ENCODE data around the gene TIA1.

The TIA1 gene

GRCh38 chr2:70204452-70204851, 44.0 kb downstream of the TIA1 start:
- H4K20me1 ChIP-seq (ENCODE audit: insufficient read depth, low read length): no peaks in the 10 kb centered on the region
- no peaks in the 10 kb centered on the region for H3K79me2 ChIP-seq (ENCODE audit: low read length)
- H3F3A ChIP-seq (ENCODE audit: insufficient read depth, low read length): no peaks in the 10 kb centered on the region
- no peak overlapping the region for H2AFZ ChIP-seq (ENCODE audit: low read length)
- no peak overlapping the region for H3K9ac ChIP-seq (ENCODE audit: low read length)
- H3K4me3 ChIP-seq (ENCODE audit: low read length): no peak overlapping the region
- no peaks in the 10 kb centered on the region for H3K9me3 ChIP-seq (replicated peaks; ENCODE audit: insufficient read depth, low read length)
- no peaks in the 10 kb centered on the region; the same call in 1 of the 2 replicates for H3K36me3 ChIP-seq (replicated peaks; ENCODE audit: insufficient read depth, low read length)
- H3K27ac ChIP-seq (ENCODE audit: low read length): no peak overlapping the region
- no peaks in the 10 kb centered on the region for H3K27me3 ChIP-seq (replicated peaks; ENCODE audit: insufficient read depth, low read length)
- DNase-seq: no peak
- no peaks in the 10 kb centered on the region for H3K4me1 ChIP-seq (ENCODE audit: low read length)
- H3K4me2 ChIP-seq (ENCODE audit: low read depth, low read length): no peak overlapping the region
- TF ChIP-seq CTCF (IDR thresholded peaks at IDR 0.05; ENCODE audit: low read length) (no peak), EZH2phosphoT487 (IDR thresholded peaks at IDR 0.05; ENCODE audit: low read length) (no peak), EZH2 (optimal IDR thresholded peaks at IDR 0.05; ENCODE audit: low read depth, low read length) (no peak)
- no peaks in the 10 kb centered on the region for H3K9me2 ChIP-seq (replicated peaks; ENCODE audit: insufficient read depth, low read length)

- H3K4me1 ChIP-seq (ENCODE audit: low read length): no peaks in the 10 kb centered on the region
- TF ChIP-seq CTCF (IDR thresholded peaks at IDR 0.05; ENCODE audit: low read length) (no peak), EZH2 (optimal IDR thresholded peaks at IDR 0.05; ENCODE audit: low read depth, low read length) (no peak), EZH2phosphoT487 (IDR thresholded peaks at IDR 0.05; ENCODE audit: low read length) (no peak)
- no peaks in the 10 kb centered on the region for H3F3A ChIP-seq (ENCODE audit: insufficient read depth, low read length)
- no peaks in the 10 kb centered on the region for H3K9me2 ChIP-seq (replicated peaks; ENCODE audit: insufficient read depth, low read length)
- DNase-seq: no peak
- H3K4me2 ChIP-seq (ENCODE audit: low read depth, low read length): no peak overlapping the region
- no peaks in the 10 kb centered on the region for H3K27me3 ChIP-seq (replicated peaks; ENCODE audit: insufficient read depth, low read length)
- H4K20me1 ChIP-seq (ENCODE audit: insufficient read depth, low read length): no peaks in the 10 kb centered on the region
- H3K27ac ChIP-seq (ENCODE audit: low read length): no peak overlapping the region
- no peaks in the 10 kb centered on the region for H3K9me3 ChIP-seq (replicated peaks; ENCODE audit: insufficient read depth, low read length)
- no peak overlapping the region for H2AFZ ChIP-seq (ENCODE audit: low read length)
- H3K4me3 ChIP-seq (ENCODE audit: low read length): no peak overlapping the region
- H3K79me2 ChIP-seq (ENCODE audit: low read length): no peaks in the 10 kb centered on the region
- H3K9ac ChIP-seq (ENCODE audit: low read length): no peak overlapping the region
- no peaks in the 10 kb centered on the region for H3K36me3 ChIP-seq (replicated peaks; ENCODE audit: insufficient read depth, low read length)
Measured at GRCh38 chr2:70203086-70203485, 45.3 kb downstream of the TIA1 start.

GRCh38 chr2:70202236-70202806, 46.1 kb downstream of the TIA1 start:
- no peaks in the 10 kb centered on the region for H3K79me2 ChIP-seq (ENCODE audit: low read length)
- no peaks in the 10 kb centered on the region for H3K4me1 ChIP-seq (ENCODE audit: low read length)
- H4K20me1 ChIP-seq (ENCODE audit: insufficient read depth, low read length): no peaks in the 10 kb centered on the region
- no peaks in the 10 kb centered on the region for H3K27me3 ChIP-seq (replicated peaks; ENCODE audit: insufficient read depth, low read length)
- no peak overlapping the region for H3K4me2 ChIP-seq (ENCODE audit: low read depth, low read length)
- no peak for TF ChIP-seq EZH2phosphoT487 (IDR thresholded peaks at IDR 0.05; ENCODE audit: low read length)
- TF ChIP-seq EZH2 (optimal IDR thresholded peaks at IDR 0.05; ENCODE audit: low read depth, low read length): no peak
- TF ChIP-seq CTCF (IDR thresholded peaks at IDR 0.05; ENCODE audit: low read length): no peak
- no peaks in the 10 kb centered on the region for H3K9me3 ChIP-seq (replicated peaks; ENCODE audit: insufficient read depth, low read length)
- no peak overlapping the region for H3K9ac ChIP-seq (ENCODE audit: low read length)
- H3K9me2 ChIP-seq (replicated peaks; ENCODE audit: insufficient read depth, low read length): no peaks in the 10 kb centered on the region
- no peaks in the 10 kb centered on the region for H3F3A ChIP-seq (ENCODE audit: insufficient read depth, low read length)
- no peak overlapping the region for H3K4me3 ChIP-seq (ENCODE audit: low read length)
- H2AFZ ChIP-seq (ENCODE audit: low read length): no peak overlapping the region
- H3K36me3 ChIP-seq (replicated peaks; ENCODE audit: insufficient read depth, low read length): no peaks in the 10 kb centered on the region
- DNase-seq: no peak
- H3K27ac ChIP-seq (ENCODE audit: low read length): no peak overlapping the region

Measured in MM.1S (cell line).